Dermis blood vessel endothelial cell (primary cell): ENCODE results near the gene SH3RF3. TPM values are rescaled to one million over a fixed set of nuclear protein-coding genes. Genes with fewer than 3 reads are reported as not detected.

Experiments
- DNase-seq: peaks from one replicate; pipeline ENCODE4 v3.0.0; 2010
- total RNA-seq: library from RNA; depleted of rRNA; stranded (reverse); fragments of >200 nt; gene quantifications from 2 replicates; pipeline ENCODE4 v1.2.3, GENCODE V29; 2014

SH3RF3 gene
- total RNA-seq, 1 donor from 2014 or later, result 7.7 TPM

GRCh38 chr2:109139865-109140396 lies 10.9 kb downstream of the SH3RF3 start:
- no peak for DNase-seq

- DNase-seq, result no peak
Measured at GRCh38 chr2:109141006-109141600, 12.1 kb downstream of the SH3RF3 start.

GRCh38 chr2:109141727-109142283 lies 12.8 kb downstream of the SH3RF3 start:
- no peak for DNase-seq

GRCh38 chr2:109142416-109143210 lies 13.6 kb downstream of the SH3RF3 start:
- DNase-seq, result no peak

- no peak for DNase-seq
Measured at GRCh38 chr2:109143214-109144187, 14.5 kb downstream of the SH3RF3 start.

GRCh38 chr2:109144271-109144670 lies 15.3 kb downstream of the SH3RF3 start:
- no peak for DNase-seq

GRCh38 chr2:109144721-109145120 lies 15.7 kb downstream of the SH3RF3 start:
- DNase-seq, result no peak

- no peak for DNase-seq
Measured at GRCh38 chr2:109145286-109145685, 16.3 kb downstream of the SH3RF3 start.

- DNase-seq, result no peak
Measured at GRCh38 chr2:109147405-109147804, 18.4 kb downstream of the SH3RF3 start.

GRCh38 chr2:109148117-109148746 lies 19.2 kb downstream of the SH3RF3 start:
- no peak for DNase-seq

GRCh38 chr2:109148991-109149645 lies 20.1 kb downstream of the SH3RF3 start:
- DNase-seq, result no peak

GRCh38 chr2:109150559-109150958 lies 21.6 kb downstream of the SH3RF3 start:
- DNase-seq, result no peak

GRCh38 chr2:109151519-109151918 lies 22.5 kb downstream of the SH3RF3 start:
- peak; percentile 20 for DNase-seq

GRCh38 chr2:109153005-109153784 lies 24.2 kb downstream of the SH3RF3 start:
- no peak for DNase-seq

GRCh38 chr2:109153807-109154206 lies 24.8 kb downstream of the SH3RF3 start:
- no peak for DNase-seq

GRCh38 chr2:109154226-109154625 lies 25.2 kb downstream of the SH3RF3 start:
- no peak for DNase-seq

GRCh38 chr2:109155553-109156451 lies 26.8 kb downstream of the SH3RF3 start:
- DNase-seq, result peak; percentile 39

GRCh38 chr2:109157563-109158105 lies 28.6 kb downstream of the SH3RF3 start:
- DNase-seq, result no peak

- no peak for DNase-seq
Measured at GRCh38 chr2:109158237-109158636, 29.2 kb downstream of the SH3RF3 start.
